HG03575 (cell line): Measurements from ENCODE around the gene ZNF33A.
A peak's percentile ranks its signal among the peaks of the same experiment; 100 is the strongest.
"Not testable (repeated sequence)": the region's sequence is repeated elsewhere in the genome, so short reads cannot be mapped to it uniquely, and the experiment has no call there.

Experiments used
- ATAC-seq: cut with Tn5 transposase; IDR thresholded peaks from one replicate; pipeline ENCODE4 v1.9.1; 2021; ENCODE audit not compliant: unreplicated experiment, insufficient number of reproducible peaks, low FRiP score; ENCODE audit errors: extremely low read depth

ZNF33A gene

GRCh38 chr10:38038107-38038931 lies 27.8 kb downstream of the ZNF33A start:
- ATAC-seq: no peak

DNA sequence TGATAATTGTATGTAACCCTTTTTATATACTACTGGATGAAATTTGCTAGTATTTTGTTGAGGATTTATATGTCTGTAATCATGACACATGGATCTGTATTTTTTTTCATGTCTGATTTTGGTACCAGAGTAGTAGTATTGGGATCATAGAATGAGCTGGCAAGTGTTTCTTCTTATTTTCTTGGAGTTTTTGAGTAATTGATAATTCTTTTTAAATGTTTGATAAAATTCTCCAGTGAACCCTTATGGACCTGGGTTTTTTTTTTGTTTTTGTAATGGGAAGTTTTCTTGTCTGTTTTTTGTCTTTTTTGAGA lies 28.4 kb downstream of the ZNF33A start:
- ATAC-seq: no peak

DNA sequence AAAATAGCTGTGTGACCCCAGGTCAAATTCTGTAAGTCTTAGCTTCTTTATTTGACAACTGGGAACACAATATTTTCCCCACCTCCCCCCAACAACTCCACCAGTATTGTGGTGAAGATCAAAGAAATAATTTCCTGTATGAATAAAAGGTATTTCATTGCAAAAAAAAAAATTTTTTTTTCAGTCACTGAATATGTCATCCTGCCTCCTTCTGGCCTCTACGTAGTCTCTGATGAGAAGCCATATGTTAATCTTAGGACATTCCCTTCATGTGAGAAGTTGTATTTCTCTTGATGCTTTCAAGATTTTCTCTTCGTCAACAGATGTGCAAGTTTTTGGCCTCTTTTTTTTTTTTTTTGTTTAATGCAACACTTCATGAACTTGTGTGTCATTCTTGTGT lies 33.0 kb downstream of the ZNF33A start:
- no peak for ATAC-seq

DNA sequence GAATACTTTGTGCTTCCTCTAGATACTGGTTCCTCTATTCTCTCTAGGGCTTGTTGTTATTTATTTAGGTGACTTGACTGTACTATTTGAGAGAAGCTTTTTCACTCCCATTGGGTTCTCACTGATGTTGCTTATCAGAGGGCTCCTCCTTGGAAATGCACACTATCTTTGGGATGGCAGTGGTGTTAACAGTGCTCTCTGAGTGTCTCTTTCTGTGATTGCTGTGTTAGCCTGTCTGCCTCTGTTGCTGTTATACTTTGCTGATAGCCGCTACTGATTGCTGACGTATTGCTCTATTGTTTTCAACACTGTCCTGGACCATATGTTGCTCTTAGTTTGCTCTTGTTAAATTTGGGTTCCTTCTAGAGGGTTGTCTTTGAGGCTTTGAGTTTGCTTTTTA lies 34.7 kb downstream of the ZNF33A start:
- no peak for ATAC-seq

GRCh38 chr10:38047666-38048065 lies 37.2 kb downstream of the ZNF33A start:
- no peak for ATAC-seq

- no peak for ATAC-seq
These were observed 39.7 kb downstream of the ZNF33A start for GRCh38 chr10:38050212-38050611.

GRCh38 chr10:38054361-38054797 lies 43.9 kb downstream of the ZNF33A start:
- no peak for ATAC-seq

DNA sequence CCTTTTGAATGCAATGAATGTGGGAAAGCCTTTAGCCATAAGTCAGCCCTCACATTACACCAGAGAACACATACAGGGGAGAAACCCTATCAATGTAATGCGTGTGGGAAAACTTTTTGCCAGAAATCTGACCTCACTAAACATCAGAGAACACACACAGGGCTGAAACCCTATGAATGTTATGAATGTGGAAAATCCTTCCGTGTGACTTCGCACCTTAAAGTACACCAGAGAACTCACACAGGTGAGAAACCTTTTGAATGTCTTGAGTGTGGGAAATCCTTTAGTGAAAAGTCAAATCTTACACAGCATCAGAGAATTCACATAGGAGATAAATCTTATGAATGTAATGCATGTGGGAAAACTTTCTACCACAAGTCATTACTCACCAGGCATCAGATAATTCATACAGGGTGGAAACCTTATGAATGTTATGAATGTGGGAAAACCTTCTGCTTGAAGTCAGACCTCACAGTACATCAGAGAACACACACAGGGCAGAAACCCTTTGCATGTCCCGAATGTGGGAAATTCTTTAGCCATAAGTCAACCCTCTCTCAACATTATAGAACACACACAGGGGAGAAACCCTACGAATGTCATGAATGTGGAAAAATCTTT lies 44.9 kb downstream of the ZNF33A start:
- ATAC-seq: not testable (repeated sequence)

GRCh38 chr10:38069663-38070062 lies 59.2 kb downstream of the ZNF33A start:
- not testable (repeated sequence) for ATAC-seq

DNA sequence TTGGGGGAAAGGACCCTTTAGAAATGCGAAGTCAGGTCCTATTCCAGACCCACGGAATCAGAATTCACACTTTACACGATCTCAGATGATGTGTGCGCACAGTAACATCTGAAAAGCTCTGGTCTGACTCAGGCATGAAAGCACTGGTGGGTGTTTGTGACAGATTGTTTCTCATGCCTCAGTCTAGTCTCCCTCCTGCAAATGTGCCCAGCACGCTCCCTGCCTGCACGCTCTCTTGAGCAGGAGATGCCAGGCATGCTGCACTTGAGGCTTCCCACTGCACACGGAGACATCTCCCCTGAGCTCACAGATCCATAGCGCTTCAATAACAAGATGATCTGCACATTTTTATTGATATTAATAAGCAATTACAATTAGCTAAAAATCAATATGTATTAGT lies 60.0 kb downstream of the ZNF33A start:
- no peak for ATAC-seq

DNA sequence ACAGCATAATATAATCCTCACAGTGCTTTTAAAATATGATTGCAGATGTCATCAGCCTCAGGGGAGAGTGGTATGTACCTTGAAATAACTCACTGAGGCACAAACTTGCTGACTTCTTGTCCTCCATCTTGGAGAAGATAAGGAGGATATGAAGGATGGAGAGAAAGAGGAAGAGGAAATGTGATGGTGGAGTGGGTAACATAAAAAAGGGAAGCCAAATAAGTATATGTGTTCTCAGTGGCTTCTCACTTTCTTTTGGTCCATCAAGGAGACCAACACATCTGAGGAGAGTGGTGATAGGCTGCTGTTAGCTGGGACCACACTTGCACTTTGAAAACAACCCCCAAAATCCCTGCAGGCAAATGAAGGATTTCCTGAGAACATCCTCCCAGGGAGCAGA lies 62.1 kb downstream of the ZNF33A start:
- ATAC-seq: no peak

DNA sequence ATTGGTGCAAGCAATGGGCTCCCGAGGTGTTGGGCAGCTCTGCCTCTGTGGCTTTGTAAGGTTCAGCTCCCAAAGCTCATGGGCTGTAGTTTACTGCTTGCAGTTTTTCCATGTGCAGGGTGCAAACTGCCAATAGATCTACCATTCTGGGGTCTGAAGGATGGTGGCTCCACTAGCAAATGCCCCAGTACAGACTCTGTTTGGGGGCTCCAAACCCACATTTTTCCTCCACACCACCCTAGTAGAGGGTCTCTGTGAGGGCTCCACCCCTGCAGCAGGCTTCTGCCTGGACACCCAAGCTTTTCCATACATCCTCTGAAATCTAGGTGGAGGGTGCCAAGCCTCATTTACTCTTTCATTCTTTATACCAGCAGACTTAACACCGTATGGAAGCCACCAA lies 66.2 kb downstream of the ZNF33A start:
- ATAC-seq: no peak

- ATAC-seq: not testable (repeated sequence)
These were observed 82.8 kb downstream of the ZNF33A start for GRCh38 chr10:38093318-38093717.

DNA sequence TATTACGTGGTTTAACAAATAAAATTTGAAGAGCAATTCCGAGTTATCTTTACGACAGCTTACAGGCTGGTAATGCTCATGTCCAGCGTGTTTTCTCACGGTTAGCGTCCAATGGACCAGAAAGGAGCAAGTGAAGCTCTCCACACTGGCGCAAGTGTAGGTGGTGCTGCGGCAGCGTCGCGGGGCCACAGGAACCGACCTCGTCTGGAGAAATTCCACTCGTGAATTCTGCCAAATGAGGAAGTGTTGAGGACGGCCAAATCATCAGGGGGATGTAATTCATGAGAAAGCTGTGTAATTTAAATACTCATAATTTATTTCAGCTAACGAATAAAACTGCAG lies 83.3 kb downstream of the ZNF33A start:
- peak; percentile 3 for ATAC-seq

DNA sequence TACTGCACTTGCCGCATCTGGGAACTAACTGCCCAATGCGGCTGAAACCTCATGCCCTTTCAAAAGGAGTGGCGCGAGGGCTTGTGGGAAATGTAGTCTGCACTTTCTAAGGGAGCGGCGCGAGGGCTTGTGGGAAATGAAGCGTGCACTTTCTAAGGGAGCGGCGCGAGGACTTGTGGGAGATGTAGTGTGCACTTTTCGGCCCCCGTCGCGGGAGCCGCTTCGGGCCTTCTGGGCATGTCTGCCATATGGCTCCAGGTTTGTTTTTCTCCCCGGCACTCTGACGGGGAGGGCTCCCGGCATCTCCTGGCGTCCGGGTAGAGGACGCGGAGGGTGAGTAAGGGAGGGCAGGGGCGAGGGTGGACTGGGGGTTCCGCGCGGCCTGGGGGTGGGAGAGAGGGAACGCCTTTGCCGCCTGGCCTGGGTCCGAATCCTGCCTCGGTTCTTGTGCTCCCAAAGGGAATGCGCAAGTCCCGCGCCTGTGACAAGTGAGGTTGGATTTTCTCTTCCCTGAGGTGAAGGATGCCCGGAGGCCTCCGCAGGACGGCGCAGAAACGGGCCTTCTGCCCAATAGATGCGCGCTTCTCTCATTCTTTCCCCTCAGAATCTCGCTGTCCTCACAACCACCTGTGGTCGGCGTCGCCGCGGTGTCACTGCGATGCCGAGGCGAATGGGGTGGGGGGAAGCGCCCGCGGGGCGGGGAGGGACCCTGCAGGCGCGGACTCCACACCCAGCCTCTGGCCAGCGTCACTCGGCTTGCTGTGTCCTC lies 83.9 kb downstream of the ZNF33A start, which contains the start of gene ZNF37A:
Gene ZNF37A (plus strand): TSS at position 180 of the 769 bp plus-strand sequence. CDS start 2,281 bp downstream, outside the sequence.
- ATAC-seq: peak; percentile 99

- no peak for ATAC-seq
These were observed 84.6 kb downstream of the ZNF33A start for GRCh38 chr10:38094927-38095574.

GRCh38 chr10:38102880-38103279 lies 92.4 kb downstream of the ZNF33A start:
- ATAC-seq: no peak

DNA sequence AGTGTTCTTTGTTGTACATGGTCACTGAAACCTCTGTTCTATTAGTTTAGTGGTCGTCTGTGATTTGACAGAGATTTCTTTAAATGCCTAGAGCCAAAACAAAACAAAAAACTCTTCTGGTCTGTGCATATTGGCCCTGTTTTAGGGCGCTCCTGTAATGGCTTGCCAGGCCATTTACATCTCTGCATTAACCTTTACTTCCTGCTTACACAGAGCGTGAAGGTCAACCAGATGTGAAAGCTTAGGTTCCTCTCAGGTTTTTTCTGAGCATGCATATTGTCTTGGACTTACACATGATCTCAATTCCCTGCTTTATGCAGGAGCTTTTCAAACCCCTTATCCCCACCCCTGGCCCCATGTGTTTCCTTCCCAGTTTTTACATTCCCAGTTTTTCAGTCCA lies 93.3 kb downstream of the ZNF33A start:
- no peak for ATAC-seq

- ATAC-seq: no peak
These were observed 101.7 kb downstream of the ZNF33A start for GRCh38 chr10:38112159-38112558.
